HL-60/S4 treated with phorbol 12-myristate 13-acetate at 8.2 ng/mL for 4 days and 3 days (cell line): Measurements from ENCODE around the gene MZF1.

Experiments
- in situ Hi-C: fragments of 300-500 bp; cut with MboI; formaldehyde crosslinking; loops from 2 replicates; pipeline ENCODE4 v1.15.0; 2022; ENCODE audit warnings: low sequenced_read_pairs

The MZF1 gene

GRCh38 chr19:58570770-58571574 is 2.2 kb downstream of the MZF1 start:
- in situ Hi-C loops, result no loop called here

- in situ Hi-C loops, result no loop called here
Measured at GRCh38 chr19:58569943-58570670, 3.0 kb downstream of the MZF1 start.

GRCh38 chr19:58569191-58569942 is 3.8 kb downstream of the MZF1 start:
- in situ Hi-C loops, result no loop called here

- in situ Hi-C loops, result no loop called here
Measured at GRCh38 chr19:58568453-58569130, 4.5 kb downstream of the MZF1 start.

- in situ Hi-C loops, result no loop called here
Measured at GRCh38 chr19:58566989-58567388, 6.1 kb downstream of the MZF1 start.

GRCh38 chr19:58563823-58564222 is 9.3 kb downstream of the MZF1 start:
- in situ Hi-C loops, result no loop called here

GRCh38 chr19:58563034-58563573 is 10.0 kb downstream of the MZF1 start:
- in situ Hi-C loops, result no loop called here

GRCh38 chr19:58562122-58563033 is 10.8 kb downstream of the MZF1 start:
- in situ Hi-C loops, result no loop called here

- in situ Hi-C loops, result no loop called here
Measured at GRCh38 chr19:58561373-58562121, 11.6 kb downstream of the MZF1 start.

GRCh38 chr19:58560921-58561320 is 12.2 kb downstream of the MZF1 start:
- in situ Hi-C loops, result no loop called here

GRCh38 chr19:58560007-58560887 is 12.9 kb downstream of the MZF1 start:
- in situ Hi-C loops, result no loop called here

GRCh38 chr19:58559275-58560006 is 13.7 kb downstream of the MZF1 start:
- in situ Hi-C loops, result no loop called here

- in situ Hi-C loops, result no loop called here
Measured at GRCh38 chr19:58558623-58559274, 14.4 kb downstream of the MZF1 start.

- in situ Hi-C loops, result no loop called here
Measured at GRCh38 chr19:58558066-58558622, 15.0 kb downstream of the MZF1 start, which contains the start of gene UBE2M. Gene UBE2M (minus strand): TSS chr19:58558611. CDS start chr19:58558381, 230 bp downstream.

GRCh38 chr19:58557221-58558065 is 15.7 kb downstream of the MZF1 start:
- in situ Hi-C loops, result no loop called here
